A549 (cell line): Measurements from ENCODE around the gene NDC1. TPM values are rescaled to one million over a fixed set of nuclear protein-coding genes. Genes with fewer than 3 reads are reported as not detected.

ENCODE experiments used
- ATAC-seq, 2 experiments: fragments of 200-7000 bp in 1 of 2; fragments of >200 bp in 1 of 2; cut with Nextera tagmentation in 1 of 2; cut with Tn5 transposase in 1 of 2; 3 replicates each; pipeline versions ENCODE4 v1.8.0 to v1.9.1; 2018 to 2020; ENCODE audit warnings: mild to moderate bottlenecking in 1 of 2, moderate library complexity in 1 of 2
- CTCF ChIA-PET: fragments of 300-600 bp; sonication (Branson Sonifier 250); formaldehyde crosslinking; extraction: SDS; loops from one replicate; lab custom pipeline; 2021; ENCODE audit warnings: antibody characterized with exemption, inconsistent platforms; lab: Yijun Ruan, JAX
- POLR2A ChIA-PET: fragments of 350-600 bp; formaldehyde crosslinking; extraction: SDS; loops from one replicate; lab custom pipeline; 2021; ENCODE audit warnings: antibody characterized with exemption, inconsistent platforms; lab: Yijun Ruan, JAX
- DNase-seq, 2 experiments: peaks; one replicate each; pipeline versions ENCODE4 v3.0.0 to v3.0.0-alpha.2; 2011 to 2016; ENCODE audit warnings: low read depth in 1 of 2, low spot score in 1 of 2
- FAIRE-seq: peaks from 2 replicates; lab custom pipeline; 2011; peaks lifted over from hg19 to GRCh38; lab: Jason Lieb, UNC
- H3K27ac ChIP-seq, 2 experiments: fragments of >200 bp; sonication (Bioruptor Twin); formaldehyde crosslinking; 3 replicates each; pipeline ENCODE4 v1.5.1; 2016 to 2017
- H3K4me1 ChIP-seq: fragments of >200 bp; sonication (Bioruptor Twin); formaldehyde crosslinking; 3 replicates; pipeline ENCODE4 v1.6.1; 2016
- H3K4me2 ChIP-seq: fragments of >200 bp; sonication (Bioruptor Twin); formaldehyde crosslinking; 3 replicates; pipeline ENCODE4 v1.6.1; 2016
- H3K4me3 ChIP-seq: fragments of >200 bp; sonication (Bioruptor Twin); formaldehyde crosslinking; 3 replicates; pipeline ENCODE4 v1.5.1; 2016
- H3K9me3 ChIP-seq: fragments of >200 bp; sonication (Bioruptor Twin); formaldehyde crosslinking; 3 replicates; pipeline ENCODE4 v1.6.1; 2016
- ATOH8 ChIP-seq: fragments of 250-450 bp; sonication (Bioruptor Pico); IDR thresholded peaks from 2 replicates; pipeline ENCODE4 v1.5.0; 2020; ENCODE audit warnings: low read depth, mild to moderate bottlenecking, moderate library complexity
- BCL3 ChIP-seq: fragments of >200 bp; sonication (Bioruptor Twin); formaldehyde crosslinking; IDR thresholded peaks from 3 replicates; pipeline ENCODE4 v1.6.1; 2016
- CBX8 ChIP-seq: fragments of 200-600 bp; sonication (generic); IDR thresholded peaks from 2 replicates; pipeline ENCODE4 v1.6.1; 2016
- CHD4 ChIP-seq: fragments of 200-600 bp; sonication (generic); IDR thresholded peaks from 2 replicates; pipeline ENCODE4 v1.6.1; 2016; ENCODE audit warnings: antibody characterized with exemption, mild to moderate bottlenecking, borderline replicate concordance
- EHF ChIP-seq: fragments of 250-450 bp; sonication (Bioruptor Pico); IDR thresholded peaks from 2 replicates; pipeline ENCODE4 v1.5.0; 2020; ENCODE audit warnings: mild to moderate bottlenecking
- EHMT2 ChIP-seq: fragments of 200-600 bp; sonication (generic); IDR thresholded peaks from 2 replicates; pipeline ENCODE4 v1.6.1; 2016; ENCODE audit warnings: antibody characterized with exemption, low read depth, mild to moderate bottlenecking, moderate library complexity
- FOSB ChIP-seq: fragments of 250-450 bp; sonication (Bioruptor Pico); IDR thresholded peaks from 2 replicates; pipeline ENCODE4 v1.5.0; 2020; ENCODE audit warnings: mild to moderate bottlenecking, moderate library complexity
- FOXS1 ChIP-seq: fragments of 250-450 bp; sonication (Bioruptor Pico); IDR thresholded peaks from 2 replicates; pipeline ENCODE4 v1.5.0; 2020; ENCODE audit warnings: mild to moderate bottlenecking, moderate library complexity
- JUN ChIP-seq, 2 experiments: fragments of >200 bp; sonication (Bioruptor Twin); formaldehyde crosslinking; IDR thresholded peaks; 2 replicates in 1 of 2; 3 replicates in 1 of 2; pipeline ENCODE4 v1.6.1; 2016 to 2017
- MAX ChIP-seq: IDR thresholded peaks from 2 replicates; pipeline ENCODE4 v1.6.1; 2012
- MAZ ChIP-seq: fragments of 150-350 bp; IDR thresholded peaks from 2 replicates; pipeline ENCODE4 v1.6.1; 2014; ENCODE audit warnings: antibody characterized with exemption, low read depth, low read length, borderline replicate concordance
- NPAS2 ChIP-seq: fragments of 250-450 bp; sonication (Bioruptor Pico); IDR thresholded peaks from 2 replicates; pipeline ENCODE4 v1.8.0; 2022; ENCODE audit warnings: mild to moderate bottlenecking, moderate library complexity, borderline replicate concordance
- NR3C1 ChIP-seq: fragments of >200 bp; sonication (Bioruptor Twin); formaldehyde crosslinking; IDR thresholded peaks from 3 replicates; pipeline ENCODE4 v1.6.1; 2017
- PBX3 ChIP-seq: IDR thresholded peaks from 2 replicates; pipeline ENCODE4 v1.6.1; 2012
- PHF8 ChIP-seq: fragments of 200-600 bp; sonication (generic); IDR thresholded peaks from 2 replicates; pipeline ENCODE4 v1.6.1; 2016; ENCODE audit warnings: low read depth, mild to moderate bottlenecking, antibody characterized with exemption, moderate library complexity, borderline replicate concordance
- RAD21 ChIP-seq, 2 experiments: fragments of >200 bp in 1 of 2; sonication (Bioruptor Twin) in 1 of 2; formaldehyde crosslinking in 1 of 2; IDR thresholded peaks in 1 of 2; conservative IDR thresholded peaks in 1 of 2; 2 replicates in 1 of 2; 3 replicates in 1 of 2; pipeline ENCODE4 v1.6.1; 2012 to 2018; ENCODE audit warnings: inconsistent platforms in 1 of 2
- RCOR1 ChIP-seq: fragments of 150-350 bp; IDR thresholded peaks from 2 replicates; pipeline ENCODE4 v1.6.1; 2014; ENCODE audit warnings: antibody characterized with exemption, low read length, low read depth
- RFX5 ChIP-seq: fragments of 450-650 bp; IDR thresholded peaks from 2 replicates; pipeline ENCODE4 v1.7.1; 2014; ENCODE audit warnings: antibody characterized with exemption, mild to moderate bottlenecking, moderate library complexity
- SREBF2 ChIP-seq: fragments of 450-650 bp; IDR thresholded peaks from 2 replicates; pipeline ENCODE4 v1.6.1; 2014; ENCODE audit warnings: mild to moderate bottlenecking, moderate library complexity
- ZSCAN20 ChIP-seq: fragments of 250-450 bp; sonication (Bioruptor Pico); IDR thresholded peaks from 2 replicates; pipeline ENCODE4 v1.8.0; 2022; ENCODE audit warnings: mild to moderate bottlenecking, moderate library complexity
- WGBS: methylation state at CpG from one replicate; pipeline ENCODE4 v1.1.6; 2017; ENCODE audit errors: missing lambda C conversion rate; 5-methylcytosine and 5-hydroxymethylcytosine counted together
- polyA plus RNA-seq, 4 experiments: library from polyadenylated mRNA; depleted of rRNA in 3 of 4; stranded (reverse); fragments of >200 nt; fragmentation: RNase III in 1 of 4; extraction: RNeasy Plus Mini Kit Qiagen cat#74134 plus additional on column Dnase treatment in 1 of 4; gene quantifications; 2 replicates in 3 of 4; 3 replicates in 1 of 4; pipeline ENCODE4 v1.2.3, GENCODE V29; 2011 to 2017
- TF ChIP-seq, protein P1 (sequence below): IDR thresholded peaks from 2 replicates; pipeline ENCODE4 v1.6.1; 2012; ENCODE audit warnings: low read depth, borderline replicate concordance
- TF ChIP-seq, protein P2 (sequence below): fragments of 250-450 bp; sonication (Bioruptor Pico); IDR thresholded peaks from 2 replicates; pipeline ENCODE4 v1.5.0; 2021; ENCODE audit warnings: mild to moderate bottlenecking, moderate library complexity, borderline replicate concordance

Gene NDC1
- polyA plus RNA-seq, 2 of the 4 experiments (the other 2 are of a cell fraction): 26.4 to 49.5 TPM

DNA sequence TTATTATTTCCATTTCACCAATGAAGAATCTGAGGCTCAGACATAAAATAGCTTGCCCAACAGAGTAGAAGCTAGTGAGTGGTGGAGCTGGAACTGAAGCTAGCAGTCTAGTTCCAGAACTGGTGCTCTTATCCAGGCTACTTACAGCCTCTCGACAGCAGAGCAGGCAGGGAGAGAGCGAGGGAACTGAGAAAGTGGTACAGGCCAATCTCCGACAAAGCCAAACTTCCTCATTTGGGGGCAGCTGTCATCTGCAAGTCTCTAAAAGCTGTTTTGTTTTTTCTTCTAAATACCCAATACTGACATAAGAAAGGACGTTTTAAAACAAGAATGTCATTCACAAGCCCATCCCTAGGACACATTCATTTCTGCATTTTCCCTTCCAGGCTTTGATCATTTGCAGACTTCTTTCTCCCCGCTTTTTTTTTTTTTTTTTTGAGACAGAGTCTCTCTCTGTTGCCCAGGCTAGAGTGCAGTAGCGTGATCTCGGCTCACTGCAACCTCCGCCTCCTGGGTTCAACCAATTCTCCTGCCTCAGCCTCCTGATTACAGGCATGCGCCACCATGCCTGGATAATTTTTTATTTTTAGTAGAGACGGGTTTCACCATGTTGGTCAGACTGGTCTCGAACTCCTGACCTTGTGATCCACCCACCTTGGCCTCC lies 31.5 kb upstream of the NDC1 start:
- CTCF ChIA-PET: interaction anchor here (0.6 to 6.6 kb wide), 6 partner anchors 9 to 224 kb away, joined by 3 to 46 read pairs (median 6); no protein-coding TSS in a partner anchor
- Histone ChIP-seq H3K4me2 (no peak overlapping the region), H3K4me3 (no peak overlapping the region), H3K27ac (no peak overlapping the region), H3K9me3 (no peaks in the 10 kb centered on the region), H3K4me1 (no peaks in the 10 kb centered on the region)
- FAIRE-seq (no peak), ATAC-seq (no peak), DNase-seq (no peak)
- POLR2A ChIA-PET: no interaction called here
- TF ChIP-seq, protein P1, sequence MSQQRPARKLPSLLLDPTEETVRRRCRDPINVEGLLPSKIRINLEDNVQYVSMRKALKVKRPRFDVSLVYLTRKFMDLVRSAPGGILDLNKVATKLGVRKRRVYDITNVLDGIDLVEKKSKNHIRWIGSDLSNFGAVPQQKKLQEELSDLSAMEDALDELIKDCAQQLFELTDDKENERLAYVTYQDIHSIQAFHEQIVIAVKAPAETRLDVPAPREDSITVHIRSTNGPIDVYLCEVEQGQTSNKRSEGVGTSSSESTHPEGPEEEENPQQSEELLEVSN: no peak
- TF ChIP-seq SREBF2: no peak
- no peak for TF ChIP-seq ATOH8 (CRISPR knock-in tag)
- no peak for TF ChIP-seq RFX5
- TF ChIP-seq CHD4: no peak
- no peak for TF ChIP-seq BCL3
- WGBS: 90% methylated on average over 11 of the region's 11 CpGs

DNA sequence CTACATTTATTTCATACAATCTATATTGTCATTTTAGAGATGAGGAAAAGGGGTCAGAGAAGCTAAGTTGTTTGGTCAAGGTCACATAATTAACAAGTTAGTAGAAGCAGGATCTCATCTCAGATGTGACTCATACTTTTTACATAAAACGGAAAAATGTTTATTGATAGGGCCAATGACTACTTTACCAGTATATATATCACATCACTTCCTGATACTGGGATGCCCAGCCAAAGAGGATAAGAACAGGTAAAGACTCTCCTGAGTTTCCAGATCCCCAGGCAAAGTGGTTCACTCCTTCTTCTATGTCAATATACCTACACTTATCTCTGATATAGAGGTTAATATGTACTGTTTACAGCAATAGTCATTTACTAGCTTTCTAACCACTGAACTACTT lies 30.5 kb upstream of the NDC1 start:
- POLR2A ChIA-PET: no interaction called here
- H3K4me3 ChIP-seq: no peak overlapping the region
- DNase-seq: no peak

More for the DNA sequence above, 30.5 kb upstream of the NDC1 start:
- CTCF ChIA-PET: interaction anchor here (0.7 to 6.6 kb wide), 6 partner anchors 8 to 621 kb away, joined by 3 to 46 read pairs (median 6); no protein-coding TSS in a partner anchor
- TF ChIP-seq PBX3: no peak
- TF ChIP-seq FOSB: no peak
- TF ChIP-seq ATOH8 (CRISPR knock-in tag): no peak
- TF ChIP-seq FOXS1 (CRISPR knock-in tag): no peak
- no peak for TF ChIP-seq RAD21 (conservative IDR thresholded peaks at IDR 0.05 in 1 of 2, IDR thresholded peaks at IDR 0.05 in 1 of 2)
- TF ChIP-seq EHF (CRISPR knock-in tag): no peak
- TF ChIP-seq RCOR1: no peak
- TF ChIP-seq MAX: no peak
- TF ChIP-seq ZSCAN20 (CRISPR knock-in tag): no peak
- TF ChIP-seq BCL3: no peak
- no peak for TF ChIP-seq MAZ
- no peak for TF ChIP-seq EHMT2
- TF ChIP-seq CBX8: no peak
- TF ChIP-seq, protein P2, sequence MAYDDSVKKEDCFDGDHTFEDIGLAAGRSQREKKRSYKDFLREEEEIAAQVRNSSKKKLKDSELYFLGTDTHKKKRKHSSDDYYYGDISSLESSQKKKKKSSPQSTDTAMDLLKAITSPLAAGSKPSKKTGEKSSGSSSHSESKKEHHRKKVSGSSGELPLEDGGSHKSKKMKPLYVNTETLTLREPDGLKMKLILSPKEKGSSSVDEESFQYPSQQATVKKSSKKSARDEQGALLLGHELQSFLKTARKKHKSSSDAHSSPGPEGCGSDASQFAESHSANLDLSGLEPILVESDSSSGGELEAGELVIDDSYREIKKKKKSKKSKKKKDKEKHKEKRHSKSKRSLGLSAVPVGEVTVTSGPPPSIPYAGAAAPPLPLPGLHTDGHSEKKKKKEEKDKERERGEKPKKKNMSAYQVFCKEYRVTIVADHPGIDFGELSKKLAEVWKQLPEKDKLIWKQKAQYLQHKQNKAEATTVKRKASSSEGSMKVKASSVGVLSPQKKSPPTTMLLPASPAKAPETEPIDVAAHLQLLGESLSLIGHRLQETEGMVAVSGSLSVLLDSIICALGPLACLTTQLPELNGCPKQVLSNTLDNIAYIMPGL (CRISPR knock-in tag): no peak
- no peak for TF ChIP-seq NR3C1
- TF ChIP-seq JUN (IDR thresholded peaks at IDR 0.05): no peak
- no peak for TF ChIP-seq NPAS2
- TF ChIP-seq PHF8: no peak
- Histone ChIP-seq H3K4me1 (no peaks in the 10 kb centered on the region), H3K4me2 (no peak overlapping the region), H3K9me3 (no peaks in the 10 kb centered on the region), H3K27ac (no peak overlapping the region)
- no peak for FAIRE-seq
- no peak for ATAC-seq
- 77% methylated on average over 1 of the region's 1 CpG for WGBS
